Endothelial cell (in vitro differentiated cells): ENCODE measurements around the gene CREB3L1. TPM values are rescaled to one million over a fixed set of nuclear protein-coding genes. Genes with fewer than 3 reads are reported as not detected.

Source experiments
- DNase-seq: peaks from one replicate; pipeline ENCODE4 v3.0.0; 2021; ENCODE audit warnings: low spot score
- H3K27ac Mint-ChIP-seq: one replicate; pipeline ENCODE4 v1.8.0; 2021; ENCODE audit warnings: mixed read lengths, inconsistent platforms; ENCODE audit not compliant: unreplicated experiment
- H3K27me3 Mint-ChIP-seq: one replicate; pipeline ENCODE4 v1.8.0; 2021; ENCODE audit warnings: mild to moderate bottlenecking, moderate library complexity, mixed read lengths, inconsistent platforms; ENCODE audit not compliant: unreplicated experiment
- H3K36me3 Mint-ChIP-seq: one replicate; pipeline ENCODE4 v1.8.0; 2021; ENCODE audit warnings: mild to moderate bottlenecking, low read depth, mixed read lengths, inconsistent platforms; ENCODE audit not compliant: unreplicated experiment
- H3K4me1 Mint-ChIP-seq: one replicate; pipeline ENCODE4 v1.8.0; 2021; ENCODE audit warnings: mild to moderate bottlenecking, mixed read lengths, inconsistent platforms; ENCODE audit not compliant: unreplicated experiment
- H3K4me3 Mint-ChIP-seq: one replicate; pipeline ENCODE4 v1.8.0; 2021; ENCODE audit warnings: mild to moderate bottlenecking, mixed read lengths, inconsistent platforms; ENCODE audit not compliant: unreplicated experiment
- H3K9me3 Mint-ChIP-seq: one replicate; pipeline ENCODE4 v1.8.0; 2021; ENCODE audit warnings: mixed read lengths, inconsistent platforms; ENCODE audit not compliant: unreplicated experiment
- CTCF ChIP-seq: fragments of 200-600 bp; sonication (generic); IDR thresholded peaks from one replicate; pipeline ENCODE4 v1.5.0; 2021; ENCODE audit warnings: antibody characterized with exemption; ENCODE audit not compliant: unreplicated experiment
- total RNA-seq: library from RNA; stranded (reverse); fragmentation: NEBNext Ultra II Directional; extraction: Animal tissue kit (Norgen Biotek cat#: 25700); gene quantifications from one replicate; pipeline ENCODE4 v1.2.1, GENCODE V29; 2021; ENCODE audit not compliant: unreplicated experiment

Gene CREB3L1
- total RNA-seq, 1 donor from 2014 or later, result 21.6 TPM

GRCh38 chr11:46315033-46315738 lies 37.7 kb downstream of the CREB3L1 start:
- Mint-ChIP-seq H3K36me3 (peaks cover 8% of the 10 kb centered on the region), H3K27ac (no peak overlapping the region), H3K27me3 (peaks cover 11% of the 10 kb centered on the region), H3K9me3 (no peaks in the 10 kb centered on the region), H3K4me1 (peaks cover 21% of the 10 kb centered on the region), H3K4me3 (no peak overlapping the region)
- peak; percentile 98 for TF ChIP-seq CTCF
- peak; percentile 83 for DNase-seq

- Mint-ChIP-seq H3K4me1 (peaks cover 24% of the 10 kb centered on the region), H3K27ac (no peak overlapping the region), H3K4me3 (no peak overlapping the region), H3K9me3 (no peaks in the 10 kb centered on the region), H3K36me3 (peaks cover 13% of the 10 kb centered on the region), H3K27me3 (peaks cover 11% of the 10 kb centered on the region)
- TF ChIP-seq CTCF, result no peak
- no peak for DNase-seq
Measured at GRCh38 chr11:46315783-46316563, 38.5 kb downstream of the CREB3L1 start.

- Mint-ChIP-seq H3K27me3 (peaks cover 11% of the 10 kb centered on the region), H3K36me3 (peaks cover 27% of the 10 kb centered on the region), H3K4me3 (peak overlapping the region; percentile 52), H3K27ac (peak overlapping the region; percentile 77), H3K4me1 (peaks cover 27% of the 10 kb centered on the region), H3K9me3 (no peaks in the 10 kb centered on the region)
- no peak for TF ChIP-seq CTCF
- no peak for DNase-seq
Measured at GRCh38 chr11:46319074-46319453, 41.6 kb downstream of the CREB3L1 start.

- peaks cover 11% of the 10 kb centered on the region for H3K27me3 Mint-ChIP-seq
- TF ChIP-seq CTCF, result no peak
- peaks cover 24% of the 10 kb centered on the region for H3K36me3 Mint-ChIP-seq
- H3K4me1 Mint-ChIP-seq, result peaks cover 31% of the 10 kb centered on the region
- DNase-seq, result no peak
- H3K27ac Mint-ChIP-seq, result peak overlapping the region; percentile 46
- H3K9me3 Mint-ChIP-seq, result no peaks in the 10 kb centered on the region
- H3K4me3 Mint-ChIP-seq, result no peak overlapping the region
Measured at GRCh38 chr11:46321757-46322156, 44.3 kb downstream of the CREB3L1 start.

- peaks cover 30% of the 10 kb centered on the region for H3K4me1 Mint-ChIP-seq
- TF ChIP-seq CTCF, result peak; percentile 23
- H3K27ac Mint-ChIP-seq, result no peak overlapping the region
- no peak overlapping the region for H3K4me3 Mint-ChIP-seq
- DNase-seq, result no peak
- H3K36me3 Mint-ChIP-seq, result peaks cover 24% of the 10 kb centered on the region
- H3K27me3 Mint-ChIP-seq, result peaks cover 9% of the 10 kb centered on the region
- no peaks in the 10 kb centered on the region for H3K9me3 Mint-ChIP-seq
Measured at GRCh38 chr11:46322759-46323158, 45.3 kb downstream of the CREB3L1 start.
